AG10803 (cell line): Measurements from ENCODE around the gene TRIM26.
"Not testable (repeated sequence)": the region's sequence is repeated elsewhere in the genome, so short reads cannot be mapped to it uniquely, and the experiment has no call there.

Source experiments
- DNase-seq: peaks from one replicate; pipeline ENCODE4 v3.0.0; 2010; ENCODE audit warnings: low read depth
- H3K4me3 ChIP-seq: 2 replicates; pipeline ENCODE4 v1.5.1; 2011; ENCODE audit warnings: mild to moderate bottlenecking, low read length, control low read depth
- TF ChIP-seq, protein P1 (sequence below): conservative IDR thresholded peaks from 2 replicates; pipeline ENCODE4 v1.5.1; 2011; ENCODE audit warnings: mild to moderate bottlenecking, low read length, control low read depth, inconsistent platforms

TRIM26 gene

DNA sequence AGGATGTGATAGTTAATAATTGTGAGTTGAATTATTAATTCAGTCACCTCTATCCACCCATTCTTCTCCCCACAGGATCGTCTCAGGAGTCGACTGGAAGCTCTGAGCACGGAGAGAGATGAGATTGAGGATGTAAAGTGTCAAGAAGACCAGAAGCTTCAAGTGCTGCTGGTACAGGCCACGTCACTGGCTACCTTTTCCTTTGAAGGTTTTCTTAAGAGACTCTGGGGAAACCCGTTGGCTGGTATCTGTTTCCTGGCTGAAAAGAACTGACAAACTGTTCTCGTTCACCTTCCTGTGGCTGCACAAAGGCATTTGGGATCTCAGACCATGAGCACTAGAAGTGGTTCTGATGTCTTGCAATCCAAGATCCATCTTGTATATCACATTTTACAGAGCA is 46.1 kb downstream of the TRIM26 start:
- H3K4me3 ChIP-seq, result no peak overlapping the region
- TF ChIP-seq, protein P1, sequence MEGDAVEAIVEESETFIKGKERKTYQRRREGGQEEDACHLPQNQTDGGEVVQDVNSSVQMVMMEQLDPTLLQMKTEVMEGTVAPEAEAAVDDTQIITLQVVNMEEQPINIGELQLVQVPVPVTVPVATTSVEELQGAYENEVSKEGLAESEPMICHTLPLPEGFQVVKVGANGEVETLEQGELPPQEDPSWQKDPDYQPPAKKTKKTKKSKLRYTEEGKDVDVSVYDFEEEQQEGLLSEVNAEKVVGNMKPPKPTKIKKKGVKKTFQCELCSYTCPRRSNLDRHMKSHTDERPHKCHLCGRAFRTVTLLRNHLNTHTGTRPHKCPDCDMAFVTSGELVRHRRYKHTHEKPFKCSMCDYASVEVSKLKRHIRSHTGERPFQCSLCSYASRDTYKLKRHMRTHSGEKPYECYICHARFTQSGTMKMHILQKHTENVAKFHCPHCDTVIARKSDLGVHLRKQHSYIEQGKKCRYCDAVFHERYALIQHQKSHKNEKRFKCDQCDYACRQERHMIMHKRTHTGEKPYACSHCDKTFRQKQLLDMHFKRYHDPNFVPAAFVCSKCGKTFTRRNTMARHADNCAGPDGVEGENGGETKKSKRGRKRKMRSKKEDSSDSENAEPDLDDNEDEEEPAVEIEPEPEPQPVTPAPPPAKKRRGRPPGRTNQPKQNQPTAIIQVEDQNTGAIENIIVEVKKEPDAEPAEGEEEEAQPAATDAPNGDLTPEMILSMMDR, result no peak
- no peak for DNase-seq

DNA sequence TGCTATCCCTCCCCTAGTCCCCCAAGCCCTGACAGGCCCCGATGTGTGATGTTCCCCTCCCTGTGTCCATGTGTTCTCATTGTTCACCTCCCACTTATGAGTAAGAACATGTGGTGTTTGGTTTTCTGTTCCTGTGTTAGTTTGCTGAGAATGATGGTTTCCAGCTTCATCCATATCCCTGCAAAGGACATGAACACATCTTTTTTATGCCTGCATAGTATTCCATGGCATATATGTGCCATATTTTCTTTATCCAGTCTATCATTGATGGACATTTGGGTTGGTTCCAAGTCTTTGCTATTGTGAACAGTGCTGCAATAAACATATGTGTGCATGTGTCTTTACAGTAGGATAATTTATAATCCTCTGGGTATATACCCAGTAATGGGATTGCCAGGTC is 48.0 kb downstream of the TRIM26 start:
- DNase-seq, H3K4me3 ChIP-seq: not testable (repeated sequence)

DNA sequence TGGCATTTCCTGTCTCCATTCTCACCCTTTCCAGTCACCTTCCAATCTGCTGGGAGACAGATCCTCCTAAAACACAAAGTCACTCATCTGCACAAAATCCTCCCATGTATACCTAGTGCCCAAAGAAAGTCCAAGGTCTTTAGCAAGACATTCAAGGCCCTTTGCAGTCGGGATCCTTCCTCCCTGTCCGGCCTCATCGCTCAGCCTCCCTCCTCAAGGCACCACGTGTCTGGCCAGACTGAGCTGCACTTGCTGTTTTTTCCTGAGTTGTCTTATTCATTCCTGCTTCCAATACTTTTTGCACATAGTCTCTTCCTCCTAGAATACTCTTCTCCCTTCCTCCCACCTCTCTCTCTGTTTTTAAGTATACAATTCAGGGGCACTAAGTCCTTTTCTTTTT is 48.5 kb downstream of the TRIM26 start:
- no peak overlapping the region for H3K4me3 ChIP-seq
- DNase-seq, result no peak
- TF ChIP-seq, protein P1, result no peak

DNA sequence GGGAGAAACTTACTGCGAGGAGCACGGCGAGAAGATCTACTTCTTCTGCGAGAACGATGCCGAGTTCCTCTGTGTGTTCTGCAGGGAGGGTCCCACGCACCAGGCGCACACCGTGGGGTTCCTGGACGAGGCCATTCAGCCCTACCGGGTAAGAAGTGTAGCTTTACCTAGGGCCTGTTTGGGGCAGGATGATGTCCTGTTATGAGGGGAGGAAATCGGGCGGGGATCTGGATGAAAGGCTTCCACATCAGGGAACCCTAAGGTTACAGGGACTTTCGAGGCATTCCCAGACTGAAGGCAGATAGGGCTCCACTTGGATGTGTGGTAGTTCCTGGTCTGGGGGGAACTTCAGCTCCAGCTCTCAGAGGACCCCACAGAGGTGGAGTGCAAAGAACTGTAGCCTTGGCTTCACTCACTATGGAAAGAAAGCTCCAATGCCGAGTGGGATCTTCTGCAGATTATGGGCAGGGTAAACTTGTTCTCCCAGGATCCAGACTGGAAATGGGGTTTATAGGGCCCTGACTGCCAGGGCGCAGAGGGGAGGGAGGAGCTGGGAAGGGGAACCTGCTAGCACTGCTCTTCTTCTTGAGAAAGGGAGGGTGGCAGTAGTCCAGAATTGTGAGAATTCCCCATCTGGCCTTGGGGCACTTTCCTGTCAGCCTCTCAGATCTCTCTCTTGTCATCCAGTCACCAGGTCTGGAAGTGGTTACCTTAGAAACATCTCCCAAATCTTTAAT is 49.1 kb downstream of the TRIM26 start:
- TF ChIP-seq, protein P1, result no peak
- no peak overlapping the region for H3K4me3 ChIP-seq
- DNase-seq, result no peak

DNA sequence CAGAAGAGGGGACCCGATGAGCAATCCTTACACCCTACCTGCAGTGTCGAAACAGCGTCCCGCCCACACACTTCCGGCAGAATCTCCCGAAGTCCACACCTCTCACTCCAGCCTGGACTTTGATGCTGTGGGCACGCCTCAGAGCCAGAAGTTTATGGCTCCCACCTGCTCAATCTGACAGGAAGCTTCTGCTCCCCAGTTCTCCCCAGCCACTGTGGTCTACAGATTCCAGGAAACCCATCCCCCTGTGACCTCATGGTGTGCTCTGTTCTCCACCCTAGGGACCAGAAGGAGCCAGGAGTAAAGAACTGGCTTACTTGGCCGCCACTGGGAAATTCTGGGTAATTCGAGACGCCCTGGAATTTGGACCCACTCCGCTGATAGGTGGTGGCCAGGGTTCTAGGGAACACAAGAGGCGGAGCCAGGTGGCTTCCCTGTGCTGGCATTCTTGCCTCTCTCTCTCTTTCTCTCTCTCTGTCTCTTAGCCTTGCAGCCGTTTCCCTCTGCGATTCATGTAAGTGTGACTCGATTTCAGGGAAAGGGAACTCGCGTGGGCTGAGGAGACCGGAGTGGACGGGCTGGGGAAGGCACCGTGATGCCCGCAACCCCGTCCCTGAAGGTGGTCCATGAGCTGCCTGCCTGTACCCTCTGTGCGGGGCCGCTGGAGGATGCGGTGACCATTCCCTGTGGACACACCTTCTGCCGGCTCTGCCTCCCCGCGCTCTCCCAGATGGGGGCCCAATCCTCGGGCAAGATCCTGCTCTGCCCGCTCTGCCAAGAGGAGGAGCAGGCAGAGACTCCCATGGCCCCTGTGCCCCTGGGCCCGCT is 49.9 kb downstream of the TRIM26 start, which contains the start of gene TRIM15:
Gene TRIM15, plus strand, starts transcription at position 457 of the 828 bp plus-strand sequence. Its CDS starts 139 bp downstream, at position 596.
- TF ChIP-seq, protein P1, result no peak
- no peak for DNase-seq
- H3K4me3 ChIP-seq, result no peak within 1 kb of the TSS

DNA sequence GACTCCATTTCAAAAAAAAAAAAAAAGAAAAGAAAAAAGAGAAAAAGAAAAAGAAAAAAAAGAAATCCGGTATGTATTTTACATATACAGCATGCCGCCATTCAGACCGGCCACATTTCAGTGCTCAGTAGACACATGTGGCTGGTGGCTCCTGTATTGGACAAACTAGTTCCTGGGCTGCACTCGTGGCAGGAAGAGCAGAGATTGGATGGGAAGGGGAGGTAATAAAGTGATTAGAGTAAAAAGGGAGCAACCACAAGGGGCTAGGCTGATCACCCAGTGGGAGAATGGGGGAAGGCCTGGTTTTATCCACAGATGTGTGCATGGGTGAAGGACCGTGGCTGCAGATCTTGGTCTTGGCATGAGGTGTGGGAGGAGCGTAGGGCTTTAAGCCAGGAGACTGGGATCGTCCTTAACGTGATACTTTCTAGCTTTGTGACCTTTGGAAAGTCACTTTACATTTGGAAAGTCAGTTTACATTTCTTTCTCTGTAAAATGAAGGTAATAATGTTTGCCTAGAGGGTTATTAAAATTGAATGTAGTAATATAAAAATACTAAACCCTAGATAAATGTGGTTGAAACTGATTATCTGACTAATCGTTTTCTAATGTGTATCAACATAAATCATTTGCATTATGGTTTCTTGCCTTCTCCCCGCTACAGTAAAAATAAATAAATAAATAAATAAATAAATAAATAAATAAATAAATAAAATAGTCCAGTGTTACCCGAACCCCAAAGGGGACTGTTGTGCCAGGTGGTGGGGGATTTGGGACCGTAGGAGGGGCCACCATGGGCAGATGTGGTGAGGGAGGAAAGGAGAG is 50.7 kb downstream of the TRIM26 start:
- TF ChIP-seq, protein P1, result no peak
- no peak overlapping the region for H3K4me3 ChIP-seq
- DNase-seq, result no peak
